ENCODE data around the gene FBXO28.

The FBXO28 gene

DNA sequence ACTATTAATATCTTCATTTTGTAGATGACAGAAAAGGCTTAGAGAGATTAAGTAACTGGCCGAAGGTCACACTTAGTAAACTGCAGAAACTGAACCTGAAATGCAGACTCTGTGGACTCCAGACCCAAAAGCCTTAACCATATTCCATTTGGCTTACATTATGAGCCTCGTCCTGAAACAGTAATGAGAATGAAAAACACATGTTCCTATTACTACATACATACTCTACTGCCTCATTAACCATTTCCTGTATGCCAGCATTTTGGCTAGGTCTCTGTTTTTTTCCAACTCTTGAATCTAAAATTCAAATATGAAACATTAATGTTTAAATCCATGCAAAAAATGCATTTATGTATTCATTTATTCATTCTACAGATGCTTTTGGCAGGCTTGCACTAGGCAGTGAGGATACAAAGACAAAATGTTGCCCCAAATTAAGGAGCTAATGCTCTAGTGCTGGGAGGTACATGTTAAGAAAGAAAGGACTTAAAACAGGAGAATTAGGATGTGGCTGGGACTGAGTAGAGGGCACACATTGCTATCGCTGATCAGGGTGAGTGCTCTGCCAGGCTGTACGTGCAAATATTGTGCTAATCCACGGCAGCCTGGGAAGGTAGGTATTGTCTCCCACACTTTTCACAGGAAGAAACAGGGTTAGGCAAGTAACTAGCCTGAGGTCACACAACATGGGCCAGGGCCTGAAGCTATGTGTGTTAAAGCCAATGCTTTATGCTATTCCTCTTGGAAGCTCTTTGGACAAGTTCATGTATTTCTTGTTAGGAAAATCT, 83.1 kb downstream of the FBXO28 start:
- Histone ChIP-seq H3K18ac (ENCODE audit: low read length) (no peak overlapping the region), H3K36me3 (ENCODE audit: control insufficient read depth in 1 of 2, insufficient read depth in 2 of 2, low read length in 2 of 2) (peaks cover 8 to 11% of the 10 kb centered on the region in 2 experiments), H3K4me2 (ENCODE audit: low read length) (no peak overlapping the region), H2AFZ (ENCODE audit: insufficient read depth, low read length, poor library complexity) (no peak overlapping the region), H3K27ac (ENCODE audit: low read depth, low read length) (no peak overlapping the region), H3K9me3 (ENCODE audit: insufficient read depth, low read depth, low read length) (no peaks in the 10 kb centered on the region), H3K14ac (ENCODE audit: low read length) (no peak overlapping the region), H3K23ac (ENCODE audit: low read length) (no peak overlapping the region), H2BK5ac (ENCODE audit: low read depth, low read length, poor library complexity) (no peak overlapping the region), H3K79me1 (ENCODE audit: low read length) (no peaks in the 10 kb centered on the region), H4K91ac (ENCODE audit: low read depth, low read length) (no peak overlapping the region), H2AK5ac (ENCODE audit: low read length) (no peak overlapping the region), H3K4me3 (ENCODE audit: low read depth, low read length) (no peak overlapping the region), H3K79me2 (ENCODE audit: control insufficient read depth, insufficient read depth, low read length, poor library complexity) (no peaks in the 10 kb centered on the region), H3K9ac (ENCODE audit: low read length) (no peak overlapping the region), H3K27me3 (ENCODE audit: insufficient read depth, low read length) (no peaks in the 10 kb centered on the region), H2BK120ac (ENCODE audit: insufficient read depth, low read length, poor library complexity) (no peak overlapping the region), H4K12ac (ENCODE audit: low read depth, low read length) (no peak overlapping the region), H4K8ac (ENCODE audit: low read depth, low read length) (no peak overlapping the region), H3K4ac (ENCODE audit: low read depth, low read length) (no peak overlapping the region), H2BK12ac (ENCODE audit: low read length) (no peak overlapping the region), H3K4me1 (ENCODE audit: control insufficient read depth in 1 of 2, insufficient read depth in 2 of 2, low read length in 2 of 2) (peaks cover 0 to 4% of the 10 kb centered on the region in 2 experiments)
- WGBS (ENCODE audit: extremely low coverage, insufficient coverage, insufficient read length), result no CpG with 5 or more reads among the region's 5 CpGs
- DNase-seq, result no peak

DNA sequence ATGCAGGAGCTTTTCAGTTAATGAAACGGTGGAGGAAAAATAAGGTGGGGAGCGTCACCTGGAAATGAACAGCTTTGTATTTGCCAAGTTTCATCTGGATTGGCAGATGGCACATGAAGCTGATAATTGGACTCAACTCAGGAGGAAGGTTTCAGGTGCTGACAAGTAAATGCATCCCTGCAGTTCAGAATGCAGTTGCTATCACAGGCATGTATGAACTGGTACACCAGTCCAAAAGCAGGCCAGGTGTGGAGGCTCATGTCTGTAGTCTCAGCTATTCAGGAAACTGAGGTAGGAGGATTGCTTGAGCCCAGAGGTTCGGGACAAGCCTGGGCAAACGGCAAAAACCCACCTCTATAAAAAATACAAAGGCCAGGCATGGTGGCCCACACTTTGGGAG, 84.7 kb downstream of the FBXO28 start:
- WGBS (ENCODE audit: extremely low coverage, insufficient coverage, insufficient read length), result no CpG with 5 or more reads among the region's 4 CpGs
- H2BK12ac ChIP-seq (ENCODE audit: low read length), result no peak overlapping the region
- no peaks in the 10 kb centered on the region for H3K9me3 ChIP-seq (ENCODE audit: insufficient read depth, low read depth, low read length)
- H2BK5ac ChIP-seq (ENCODE audit: low read depth, low read length, poor library complexity), result no peak overlapping the region
- no peak overlapping the region for H4K12ac ChIP-seq (ENCODE audit: low read depth, low read length)
- H4K91ac ChIP-seq (ENCODE audit: low read depth, low read length), result no peak overlapping the region
- H3K9ac ChIP-seq (ENCODE audit: low read length), result no peak overlapping the region
- no peak overlapping the region for H3K18ac ChIP-seq (ENCODE audit: low read length)
- peaks cover 4% of the 10 kb centered on the region for H3K79me1 ChIP-seq (ENCODE audit: low read length)
- H2AFZ ChIP-seq (ENCODE audit: insufficient read depth, low read length, poor library complexity), result no peak overlapping the region
- no peak overlapping the region for H2AK5ac ChIP-seq (ENCODE audit: low read length)
- H2BK120ac ChIP-seq (ENCODE audit: insufficient read depth, low read length, poor library complexity), result no peak overlapping the region
- no peak overlapping the region for H3K14ac ChIP-seq (ENCODE audit: low read length)
- H3K36me3 ChIP-seq (ENCODE audit: control insufficient read depth in 1 of 2, insufficient read depth in 2 of 2, low read length in 2 of 2), result peaks cover 4 to 5% of the 10 kb centered on the region in 2 experiments
- H3K79me2 ChIP-seq (ENCODE audit: control insufficient read depth, insufficient read depth, low read length, poor library complexity), result no peaks in the 10 kb centered on the region
- no peak overlapping the region for H3K4ac ChIP-seq (ENCODE audit: low read depth, low read length)
- H3K27me3 ChIP-seq (ENCODE audit: insufficient read depth, low read length), result no peaks in the 10 kb centered on the region
- no peak overlapping the region for H3K4me3 ChIP-seq (ENCODE audit: low read depth, low read length)
- no peak overlapping the region for H3K23ac ChIP-seq (ENCODE audit: low read length)
- H3K4me1 ChIP-seq (ENCODE audit: control insufficient read depth in 1 of 2, insufficient read depth in 2 of 2, low read length in 2 of 2), result peaks cover 10 to 14% of the 10 kb centered on the region in 2 experiments
- H3K4me2 ChIP-seq (ENCODE audit: low read length), result no peak overlapping the region
- no peak overlapping the region for H3K27ac ChIP-seq (ENCODE audit: low read depth, low read length)
- no peak for DNase-seq
- H4K8ac ChIP-seq (ENCODE audit: low read depth, low read length), result no peak overlapping the region

DNA sequence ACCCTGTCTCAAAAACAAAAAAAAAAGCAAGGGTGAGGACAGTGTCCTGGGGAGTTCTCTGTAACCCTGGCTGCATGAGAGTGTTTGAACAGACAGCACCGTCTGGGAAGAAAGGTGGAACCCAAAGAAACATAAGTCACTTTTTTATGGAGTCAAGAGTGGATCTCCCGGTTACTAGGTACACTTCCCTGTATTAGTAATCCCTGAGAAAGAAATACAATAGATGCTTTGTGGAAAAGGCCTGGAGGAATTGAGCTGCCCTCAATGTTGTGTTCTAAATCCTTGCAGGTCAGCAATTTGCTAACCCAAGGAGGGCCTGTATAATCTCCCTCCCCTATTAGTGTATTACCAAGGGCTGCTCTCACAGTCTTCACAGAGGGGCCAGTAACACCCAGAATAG, 85.8 kb downstream of the FBXO28 start:
- Histone ChIP-seq H3K36me3 (ENCODE audit: control insufficient read depth in 1 of 2, insufficient read depth in 2 of 2, low read length in 2 of 2) (peaks cover 0 to 2% of the 10 kb centered on the region in 2 experiments), H4K91ac (ENCODE audit: low read depth, low read length) (no peak overlapping the region), H3K27me3 (ENCODE audit: insufficient read depth, low read length) (no peaks in the 10 kb centered on the region), H3K4me2 (ENCODE audit: low read length) (no peak overlapping the region), H3K79me1 (ENCODE audit: low read length) (peaks cover 8% of the 10 kb centered on the region), H3K9ac (ENCODE audit: low read length) (no peak overlapping the region), H3K23ac (ENCODE audit: low read length) (no peak overlapping the region), H4K8ac (ENCODE audit: low read depth, low read length) (no peak overlapping the region), H3K79me2 (ENCODE audit: control insufficient read depth, insufficient read depth, low read length, poor library complexity) (no peaks in the 10 kb centered on the region), H2BK120ac (ENCODE audit: insufficient read depth, low read length, poor library complexity) (no peak overlapping the region), H3K27ac (ENCODE audit: low read depth, low read length) (no peak overlapping the region), H2AFZ (ENCODE audit: insufficient read depth, low read length, poor library complexity) (no peak overlapping the region), H3K14ac (ENCODE audit: low read length) (no peak overlapping the region), H3K4me3 (ENCODE audit: low read depth, low read length) (no peak overlapping the region), H2BK5ac (ENCODE audit: low read depth, low read length, poor library complexity) (no peak overlapping the region), H2AK5ac (ENCODE audit: low read length) (no peak overlapping the region), H3K4me1 (ENCODE audit: control insufficient read depth in 1 of 2, insufficient read depth in 2 of 2, low read length in 2 of 2) (peaks cover 12 to 18% of the 10 kb centered on the region in 2 experiments), H4K12ac (ENCODE audit: low read depth, low read length) (no peak overlapping the region), H3K9me3 (ENCODE audit: insufficient read depth, low read depth, low read length) (no peaks in the 10 kb centered on the region), H2BK12ac (ENCODE audit: low read length) (no peak overlapping the region), H3K18ac (ENCODE audit: low read length) (no peak overlapping the region), H3K4ac (ENCODE audit: low read depth, low read length) (no peak overlapping the region)
- no peak for DNase-seq
- WGBS (ENCODE audit: extremely low coverage, insufficient coverage, insufficient read length), result no CpG with 5 or more reads among the region's 2 CpGs

DNA sequence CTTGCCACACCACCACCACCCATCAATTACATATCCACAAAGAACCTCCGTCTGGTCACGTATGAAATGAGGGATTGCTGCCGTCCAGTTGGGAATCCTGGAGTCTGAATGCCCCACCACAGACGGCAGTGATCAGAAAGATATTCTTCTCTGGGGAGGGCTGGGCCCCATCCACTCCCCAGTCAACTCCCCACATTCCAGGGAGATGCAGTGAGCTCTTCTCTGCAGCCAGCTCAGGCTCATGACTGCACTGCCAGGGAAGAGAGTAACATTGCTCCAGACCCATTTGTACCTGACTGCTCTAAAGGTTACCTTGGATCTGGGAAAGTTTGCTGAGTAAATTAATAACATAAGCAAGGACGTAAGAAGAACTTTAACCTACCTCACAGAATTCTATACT, 87.5 kb downstream of the FBXO28 start:
- Histone ChIP-seq H4K8ac (ENCODE audit: low read depth, low read length) (no peak overlapping the region), H2AK5ac (ENCODE audit: low read length) (no peak overlapping the region), H2BK5ac (ENCODE audit: low read depth, low read length, poor library complexity) (no peak overlapping the region), H3K23ac (ENCODE audit: low read length) (no peak overlapping the region), H4K91ac (ENCODE audit: low read depth, low read length) (no peak overlapping the region), H3K14ac (ENCODE audit: low read length) (no peak overlapping the region), H3K27me3 (ENCODE audit: insufficient read depth, low read length) (no peaks in the 10 kb centered on the region), H3K4me1 (ENCODE audit: control insufficient read depth in 1 of 2, insufficient read depth in 2 of 2, low read length in 2 of 2) (peaks cover 19 to 25% of the 10 kb centered on the region in 2 experiments), H2AFZ (ENCODE audit: insufficient read depth, low read length, poor library complexity) (no peak overlapping the region), H2BK120ac (ENCODE audit: insufficient read depth, low read length, poor library complexity) (no peak overlapping the region), H2BK12ac (ENCODE audit: low read length) (no peak overlapping the region), H3K9ac (ENCODE audit: low read length) (no peak overlapping the region), H3K27ac (ENCODE audit: low read depth, low read length) (no peak overlapping the region), H3K4me2 (ENCODE audit: low read length) (no peak overlapping the region), H3K9me3 (ENCODE audit: insufficient read depth, low read depth, low read length) (no peaks in the 10 kb centered on the region), H3K4me3 (ENCODE audit: low read depth, low read length) (no peak overlapping the region), H3K18ac (ENCODE audit: low read length) (no peak overlapping the region), H3K36me3 (ENCODE audit: control insufficient read depth in 1 of 2, insufficient read depth in 2 of 2, low read length in 2 of 2) (no peaks in the 10 kb centered on the region), H3K79me2 (ENCODE audit: control insufficient read depth, insufficient read depth, low read length, poor library complexity) (peaks cover 2% of the 10 kb centered on the region), H4K12ac (ENCODE audit: low read depth, low read length) (no peak overlapping the region), H3K79me1 (ENCODE audit: low read length) (peaks cover 15% of the 10 kb centered on the region), H3K4ac (ENCODE audit: low read depth, low read length) (no peak overlapping the region)
- no CpG with 5 or more reads among the region's 5 CpGs for WGBS (ENCODE audit: extremely low coverage, insufficient coverage, insufficient read length)
- DNase-seq, result no peak
